Suppressor macrophage treated with lipopolysaccharide for 4 hours (primary cell): ENCODE results near the gene CD302.
"Not testable (repeated sequence)": the region's sequence is repeated elsewhere in the genome, so short reads cannot be mapped to it uniquely, and the experiment has no call there.

Experiments
- DNase-seq: peaks from one replicate; pipeline ENCODE4 v3.0.0-alpha.2; 2020

Gene CD302

DNA sequence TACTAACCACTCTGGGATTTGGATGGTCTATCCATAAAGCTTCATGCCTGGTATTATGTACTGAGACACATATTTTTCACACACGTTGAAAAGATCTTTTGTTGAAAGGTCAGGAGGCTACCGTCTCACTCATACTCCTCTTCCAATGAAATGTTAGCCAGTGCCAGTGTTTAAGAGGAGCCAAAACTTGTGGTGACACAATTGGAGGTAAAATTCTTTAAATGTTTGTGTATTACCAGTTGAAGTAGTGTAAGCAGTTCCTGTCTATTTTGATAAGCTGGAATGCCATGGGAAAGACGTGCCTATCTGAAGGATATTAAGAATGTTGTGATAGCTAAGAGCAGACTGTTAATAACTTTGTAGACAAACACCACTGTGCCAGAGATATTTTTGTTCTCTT is 53.6 kb downstream of the CD302 start:
- DNase-seq = no peak

DNA sequence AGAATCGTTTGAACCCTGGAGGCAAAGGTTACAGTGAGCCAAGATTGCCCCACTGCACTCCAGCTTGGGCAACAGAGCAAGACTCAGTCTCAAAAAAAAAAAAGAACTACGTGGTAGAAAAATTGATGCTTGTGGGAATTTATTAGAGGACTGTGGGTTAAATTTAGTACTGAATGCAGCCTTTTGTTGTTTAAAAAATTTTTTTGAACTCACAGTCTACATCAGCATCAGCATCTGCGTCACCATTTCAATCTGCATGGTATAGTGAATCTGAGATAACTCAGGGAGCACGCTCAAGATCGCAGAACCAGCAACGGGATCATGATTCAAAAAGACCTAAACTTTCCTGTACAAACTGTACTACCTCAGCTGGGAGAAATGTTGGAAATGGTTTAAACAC is 55.2 kb downstream of the CD302 start:
- DNase-seq = no peak

DNA sequence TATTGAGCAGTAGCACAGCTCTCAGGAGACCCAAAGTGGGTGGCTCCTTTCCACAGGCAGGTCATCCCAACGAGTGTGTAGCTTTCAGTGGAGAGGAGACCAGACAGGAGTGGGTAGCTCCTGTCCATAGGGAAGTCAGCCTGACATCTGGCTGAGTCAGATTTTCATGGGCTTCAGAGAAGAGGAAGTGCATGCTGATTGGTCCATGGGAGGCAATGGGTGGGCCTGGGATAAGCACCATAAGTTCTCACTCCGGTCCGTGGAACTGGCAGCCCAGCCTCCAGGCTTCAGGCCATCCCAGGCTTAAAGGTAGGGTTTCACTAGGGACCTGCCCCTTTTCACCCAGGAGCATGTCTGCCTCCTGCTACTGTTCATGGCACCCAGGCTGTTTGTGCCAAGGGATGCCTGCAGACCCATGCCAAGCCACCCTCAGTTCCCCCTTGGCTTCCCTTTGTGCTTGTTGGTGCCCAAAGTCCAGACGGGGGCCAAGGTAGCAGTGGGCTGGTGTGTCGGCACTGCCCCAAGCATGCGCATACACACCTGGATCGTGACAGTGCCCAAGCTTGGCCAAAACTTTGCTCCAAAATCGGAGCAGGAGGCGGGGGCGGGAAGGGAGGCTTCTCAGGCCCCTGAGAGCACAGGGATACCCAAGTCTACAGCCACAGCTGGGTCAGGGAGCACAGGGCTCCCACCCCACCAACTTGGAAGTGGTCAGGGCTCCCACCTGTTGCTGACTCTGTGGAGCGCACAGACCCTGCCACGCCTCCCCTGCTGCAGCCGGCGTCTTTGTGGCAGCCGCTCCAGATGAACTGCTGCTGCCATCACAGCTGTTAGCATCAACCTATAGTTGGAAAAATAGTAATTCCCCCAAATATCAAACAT is 59.3 kb downstream of the CD302 start:
- peak; percentile 29 for DNase-seq

DNA sequence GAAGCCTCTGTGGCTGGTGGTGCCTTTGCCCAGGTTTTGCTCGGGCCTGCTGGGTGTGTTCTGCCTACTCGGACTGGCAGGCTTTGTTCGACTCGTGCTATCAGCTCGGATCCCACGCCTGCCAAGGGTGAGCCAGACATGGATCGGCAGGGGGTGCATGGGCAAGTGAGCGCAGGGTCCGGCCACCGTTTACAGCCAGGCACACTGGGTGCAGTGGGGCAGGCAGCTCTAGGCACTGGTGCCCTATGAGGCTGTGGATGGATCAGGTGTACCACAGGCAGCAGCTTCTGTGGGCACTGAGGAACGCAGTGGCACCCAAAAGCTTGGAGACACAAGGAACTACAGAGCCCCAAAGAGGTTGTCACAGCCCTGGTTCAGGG is 60.1 kb downstream of the CD302 start:
- no peak for DNase-seq

DNA sequence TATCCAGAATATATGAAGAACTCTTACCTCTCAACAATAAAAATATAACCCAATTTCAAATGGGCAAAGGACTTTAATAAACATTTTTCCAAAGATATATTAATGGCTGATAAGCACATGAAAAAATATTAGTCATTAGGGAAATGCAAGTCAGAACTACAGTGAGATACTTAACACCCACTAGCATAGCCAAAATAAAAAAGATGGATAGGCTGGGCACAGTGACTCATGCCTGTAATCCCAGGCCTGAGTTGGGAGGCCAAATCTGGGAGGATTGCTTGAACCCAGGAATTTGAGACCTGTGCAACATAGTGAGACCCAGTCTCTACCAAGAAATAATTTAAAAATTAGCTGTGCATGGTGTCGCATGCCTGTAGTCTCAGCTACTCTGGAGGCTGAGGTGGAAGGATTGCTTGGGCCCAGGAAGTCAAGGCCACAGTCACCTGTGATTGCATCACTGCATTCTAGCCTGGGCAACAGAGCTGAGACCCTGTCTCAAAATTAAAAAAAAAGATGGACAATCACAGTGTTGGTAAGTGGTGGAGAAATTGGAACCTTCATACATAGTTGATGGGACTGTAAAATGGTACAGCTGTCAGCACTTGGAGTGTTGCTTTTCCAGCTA is 60.6 kb downstream of the CD302 start:
- no peak for DNase-seq

DNA sequence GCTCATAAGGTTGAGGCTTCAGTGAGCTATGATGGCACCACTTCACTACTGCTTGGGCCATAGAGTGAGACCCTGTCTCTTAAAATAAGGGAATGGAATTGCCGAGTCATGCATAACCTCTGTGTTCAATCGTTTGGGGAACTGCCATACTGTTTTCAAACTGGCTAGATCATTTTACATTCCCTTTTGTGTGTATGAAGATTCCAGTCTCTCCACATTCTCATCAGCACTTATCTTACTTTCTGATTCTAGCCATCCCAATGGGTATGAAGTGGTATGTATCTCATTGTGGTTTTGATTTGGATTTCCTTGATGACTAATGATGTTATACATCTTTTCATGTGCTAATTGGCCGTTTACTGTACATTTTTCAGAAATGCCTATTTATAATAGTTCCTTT is 62.0 kb downstream of the CD302 start:
- DNase-seq = peak; percentile 16

DNA sequence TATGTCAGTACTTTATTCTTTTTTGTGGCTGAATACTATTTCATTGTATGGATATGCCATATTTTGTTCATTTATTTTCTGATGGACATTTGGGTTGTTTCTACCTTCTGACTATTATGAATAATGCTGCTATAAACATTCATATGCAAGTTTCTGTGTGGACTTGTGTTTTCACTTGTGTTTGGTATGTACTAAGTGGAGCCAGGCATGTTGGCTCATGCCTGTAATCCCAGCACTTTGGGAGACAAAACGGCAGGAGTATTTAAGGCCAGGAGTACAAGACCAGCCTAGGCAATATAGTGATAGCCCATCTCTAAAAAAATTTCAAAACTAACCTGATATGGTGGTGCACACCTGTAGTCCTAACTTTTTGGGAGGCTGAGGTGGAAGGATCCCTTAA is 62.4 kb downstream of the CD302 start:
- no peak for DNase-seq

DNA sequence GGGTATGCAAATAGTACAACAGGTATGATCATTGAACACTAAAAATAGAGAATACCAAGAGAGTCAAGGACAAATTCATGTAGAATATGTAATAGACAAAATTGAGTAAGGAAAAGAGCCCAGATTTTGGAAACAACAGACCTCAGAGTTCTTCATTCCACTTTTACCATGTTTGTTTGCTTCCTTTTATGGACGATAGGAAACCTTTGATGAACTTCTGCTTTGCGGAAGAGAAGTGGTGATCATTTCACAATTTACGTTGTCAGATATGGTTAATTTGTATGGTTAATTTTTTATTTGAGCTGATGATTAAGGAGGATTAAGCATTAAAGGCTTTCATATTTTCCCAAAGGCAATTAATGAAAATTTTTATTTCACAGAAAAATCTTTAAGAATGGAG is 69.4 kb downstream of the CD302 start:
- DNase-seq = peak; percentile 28

DNA sequence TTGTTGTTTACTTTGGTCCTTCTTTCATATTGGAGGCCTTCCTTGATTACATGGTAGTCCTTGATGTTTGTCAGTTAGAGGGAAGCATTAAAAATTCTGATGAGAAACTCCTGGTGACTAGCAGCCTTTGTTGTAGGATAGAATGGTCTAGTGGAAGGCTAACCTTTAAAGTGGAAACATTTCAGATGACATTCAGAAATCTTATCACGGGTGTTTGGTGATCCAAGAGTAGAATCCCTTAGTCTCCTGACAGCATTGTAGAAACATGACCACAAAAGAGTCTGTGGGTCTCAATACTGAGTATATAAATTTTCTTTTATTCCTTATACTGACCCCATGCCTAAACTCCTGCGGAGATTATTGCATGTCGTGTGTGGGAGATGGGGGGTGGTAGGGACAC is 72.3 kb downstream of the CD302 start:
- DNase-seq = no peak

DNA sequence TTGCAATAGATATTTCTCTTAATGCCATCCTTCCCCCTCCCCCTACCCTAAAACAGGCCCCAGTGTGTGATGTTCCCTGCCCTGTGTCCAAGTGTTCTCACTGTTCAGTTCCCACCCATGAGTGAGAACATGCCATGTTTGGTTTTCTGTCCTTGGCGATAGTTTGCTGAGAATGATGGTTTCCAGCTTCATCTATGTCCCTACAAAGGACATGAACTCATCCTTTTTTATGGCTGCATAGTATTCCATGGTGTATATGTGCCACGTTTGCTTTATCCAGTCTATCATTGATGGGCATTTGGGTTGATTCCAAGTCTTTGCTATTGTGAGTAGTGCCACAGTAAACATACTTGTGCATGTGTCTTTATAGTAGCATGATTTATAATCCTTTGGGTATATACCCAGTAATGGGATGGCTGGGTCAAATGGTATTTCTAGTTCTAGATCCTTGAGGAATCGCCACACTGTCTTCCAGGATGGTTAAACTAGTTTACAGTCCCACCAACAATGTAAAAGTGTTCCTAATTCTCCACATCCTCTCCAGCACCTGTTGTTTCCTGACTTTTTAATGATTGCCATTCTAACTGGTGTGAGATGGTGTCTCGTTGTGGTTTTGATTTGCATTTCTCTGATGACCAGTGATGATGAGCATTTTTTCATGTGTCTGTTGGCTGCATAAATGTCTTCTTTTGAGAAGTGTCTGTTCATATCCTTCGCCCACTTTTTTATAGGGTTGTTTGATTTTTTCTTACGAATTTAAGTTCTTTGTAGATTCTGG is 73.0 kb downstream of the CD302 start:
- DNase-seq = not testable (repeated sequence)

DNA sequence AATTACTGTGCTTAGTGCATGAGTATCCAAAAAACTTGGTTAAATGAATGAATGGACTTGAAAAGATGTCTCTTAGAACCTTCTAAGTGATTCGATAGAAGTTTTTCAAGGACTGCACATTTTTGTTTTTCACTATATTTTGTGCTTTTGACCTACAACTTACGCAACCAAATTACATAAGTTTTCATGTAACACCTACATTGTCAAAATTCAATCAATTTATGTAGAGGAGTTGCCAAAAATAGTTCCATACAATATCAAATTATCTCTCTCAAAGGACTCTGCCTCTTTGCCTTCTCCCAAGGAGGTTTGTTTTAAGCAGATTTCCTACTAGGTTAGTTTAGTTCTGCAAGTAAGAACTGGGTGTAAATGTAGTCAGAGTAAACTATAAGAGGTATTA is 75.4 kb downstream of the CD302 start:
- no peak for DNase-seq

DNA sequence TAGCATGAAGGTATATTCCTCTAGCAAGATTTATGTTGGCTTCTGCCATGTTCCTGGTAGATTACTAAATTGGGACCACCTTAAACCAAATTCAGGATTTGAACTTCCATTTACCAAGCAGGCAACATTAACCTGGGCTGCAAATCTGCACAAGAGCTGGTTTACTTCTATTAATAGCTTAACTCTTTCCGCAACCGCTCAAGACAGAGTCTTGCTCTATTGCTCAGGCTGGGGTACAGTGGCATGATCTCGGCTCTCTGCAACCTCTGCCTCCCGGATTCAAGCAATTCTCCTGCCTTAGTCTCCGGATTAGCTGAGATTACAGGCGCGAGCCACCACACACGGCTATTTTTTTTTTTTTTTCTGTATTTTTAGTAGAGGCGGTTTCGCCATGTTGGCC is 77.3 kb downstream of the CD302 start:
- no peak for DNase-seq
